SJSA1 (cell line): ENCODE measurements around the gene CDK9. TPM values are rescaled to one million over a fixed set of nuclear protein-coding genes. Genes with fewer than 3 reads are reported as not detected.

Experiments used
- DNase-seq, 2 experiments: peaks; one replicate each; pipeline ENCODE4 v3.0.0-alpha.2; 2015 to 2020; ENCODE audit warnings: low spot score in 2 of 2, low read depth in 1 of 2
- H3K27ac ChIP-seq: fragments of 250-450 bp; sonication (Bioruptor Pico); 2 replicates; pipeline ENCODE4 v1.5.1; 2020; ENCODE audit warnings: mild to moderate bottlenecking, moderate library complexity
- H3K27me3 ChIP-seq: fragments of 250-450 bp; sonication (Bioruptor Pico); replicated peaks from 2 replicates; pipeline ENCODE4 v1.5.1; 2020; ENCODE audit warnings: mild to moderate bottlenecking, moderate library complexity
- H3K36me3 ChIP-seq: fragments of 250-450 bp; sonication (Bioruptor Pico); 2 replicates; pipeline ENCODE4 v1.5.1; 2020; ENCODE audit warnings: mild to moderate bottlenecking
- H3K4me1 ChIP-seq: fragments of 250-450 bp; sonication (Bioruptor Pico); replicated peaks from 2 replicates; pipeline ENCODE4 v1.6.1; 2021; ENCODE audit warnings: mild to moderate bottlenecking
- H3K4me3 ChIP-seq: fragments of 250-450 bp; sonication (Bioruptor Pico); 2 replicates; pipeline ENCODE4 v1.5.1; 2020; ENCODE audit warnings: mild to moderate bottlenecking
- H3K9me3 ChIP-seq: fragments of 250-450 bp; sonication (Bioruptor Pico); replicated peaks from 2 replicates; pipeline ENCODE4 v1.5.1; 2020; ENCODE audit warnings: mild to moderate bottlenecking
- total RNA-seq: library from RNA; depleted of rRNA; stranded (reverse); fragments of >200 nt; shearing (Covaris generic); gene quantifications from 2 replicates; pipeline ENCODE4 v1.2.3, GENCODE V29; 2014

Gene CDK9
- total RNA-seq, 1 experiment from 2014 or later, result 21.4 TPM

DNA sequence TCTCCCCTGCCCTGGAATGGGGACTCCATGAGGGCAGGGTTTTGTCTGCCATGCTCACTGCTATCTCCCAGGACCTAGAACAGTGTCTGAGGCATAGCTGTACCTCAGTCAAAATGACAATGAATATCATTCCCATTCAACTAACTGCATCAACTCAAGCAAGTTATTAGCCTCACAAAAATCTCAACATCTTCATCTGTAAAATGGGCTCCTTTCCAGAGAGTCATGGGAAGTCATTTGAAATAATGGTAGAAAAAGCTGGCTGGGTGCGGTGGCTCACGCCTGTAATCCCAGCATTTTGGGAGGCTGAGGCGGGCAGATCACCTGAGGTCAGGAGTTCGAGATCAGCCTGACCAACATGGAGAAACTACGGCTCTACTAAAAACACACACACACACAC, 16.7 kb upstream of the CDK9 start:
- peaks cover 7% of the 10 kb centered on the region for H3K4me1 ChIP-seq
- H3K9me3 ChIP-seq, result no peaks in the 10 kb centered on the region
- no peaks in the 10 kb centered on the region for H3K27me3 ChIP-seq
- no peaks in the 10 kb centered on the region for H3K36me3 ChIP-seq
- DNase-seq, result no peak
- no peak overlapping the region for H3K4me3 ChIP-seq
- H3K27ac ChIP-seq, result no peak overlapping the region

DNA sequence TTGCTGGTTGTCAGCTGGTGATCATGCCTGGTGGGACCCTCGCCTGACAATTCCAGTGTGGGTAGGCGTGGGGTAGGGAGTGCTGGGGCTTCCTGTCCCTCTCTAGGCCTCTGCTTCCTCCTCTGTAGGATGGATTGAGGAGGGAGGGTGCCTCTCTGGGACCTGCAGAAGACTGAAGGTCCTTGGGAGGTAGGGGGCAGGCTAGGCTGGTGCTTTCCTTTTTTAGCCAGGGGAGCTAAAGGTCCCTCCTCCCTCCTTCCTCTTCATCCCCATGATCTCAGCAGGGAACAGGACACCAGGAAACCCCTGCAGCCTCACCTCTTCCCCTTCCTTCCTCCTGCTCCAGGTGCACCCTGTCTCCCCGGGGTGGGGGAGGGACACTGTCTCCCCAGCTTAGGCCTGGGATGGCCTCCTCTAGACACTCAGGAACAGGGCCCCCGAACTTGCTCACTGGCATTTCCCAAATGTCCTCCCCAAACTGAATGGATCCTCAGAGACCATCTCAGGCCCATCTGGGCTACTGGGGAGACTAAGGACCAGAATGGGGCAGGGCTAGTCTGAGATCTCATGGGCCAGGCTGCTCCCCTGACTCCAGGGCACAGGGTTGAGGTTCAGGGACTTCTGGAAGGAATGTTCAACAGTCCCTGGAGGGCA, 15.8 kb upstream of the CDK9 start:
- Histone ChIP-seq H3K27me3 (no peaks in the 10 kb centered on the region), H3K4me3 (no peak overlapping the region), H3K36me3 (no peaks in the 10 kb centered on the region), H3K9me3 (no peaks in the 10 kb centered on the region), H3K27ac (no peak overlapping the region), H3K4me1 (peaks cover 7% of the 10 kb centered on the region)
- no peak for DNase-seq

DNA sequence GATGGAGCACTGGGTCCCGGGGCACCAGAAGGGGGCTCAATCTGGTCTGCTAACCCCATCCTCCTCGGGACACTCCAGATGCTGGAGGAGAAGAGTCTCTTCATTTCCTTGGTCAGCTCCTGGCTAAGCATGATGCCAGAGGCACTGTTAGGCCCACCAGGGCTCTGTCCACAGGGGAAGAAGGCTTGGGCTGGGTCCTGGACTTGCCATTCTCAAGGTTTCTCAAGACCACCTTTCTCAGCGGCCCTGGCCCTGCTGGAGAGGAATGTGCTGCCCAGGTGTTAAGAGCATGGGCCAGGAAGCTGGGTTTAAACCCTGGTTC, 15.3 kb upstream of the CDK9 start:
- H3K36me3 ChIP-seq, result no peaks in the 10 kb centered on the region
- H3K27me3 ChIP-seq, result no peaks in the 10 kb centered on the region
- H3K4me1 ChIP-seq, result peaks cover 7% of the 10 kb centered on the region
- no peak for DNase-seq
- H3K4me3 ChIP-seq, result no peak overlapping the region
- H3K27ac ChIP-seq, result no peak overlapping the region
- no peaks in the 10 kb centered on the region for H3K9me3 ChIP-seq

DNA sequence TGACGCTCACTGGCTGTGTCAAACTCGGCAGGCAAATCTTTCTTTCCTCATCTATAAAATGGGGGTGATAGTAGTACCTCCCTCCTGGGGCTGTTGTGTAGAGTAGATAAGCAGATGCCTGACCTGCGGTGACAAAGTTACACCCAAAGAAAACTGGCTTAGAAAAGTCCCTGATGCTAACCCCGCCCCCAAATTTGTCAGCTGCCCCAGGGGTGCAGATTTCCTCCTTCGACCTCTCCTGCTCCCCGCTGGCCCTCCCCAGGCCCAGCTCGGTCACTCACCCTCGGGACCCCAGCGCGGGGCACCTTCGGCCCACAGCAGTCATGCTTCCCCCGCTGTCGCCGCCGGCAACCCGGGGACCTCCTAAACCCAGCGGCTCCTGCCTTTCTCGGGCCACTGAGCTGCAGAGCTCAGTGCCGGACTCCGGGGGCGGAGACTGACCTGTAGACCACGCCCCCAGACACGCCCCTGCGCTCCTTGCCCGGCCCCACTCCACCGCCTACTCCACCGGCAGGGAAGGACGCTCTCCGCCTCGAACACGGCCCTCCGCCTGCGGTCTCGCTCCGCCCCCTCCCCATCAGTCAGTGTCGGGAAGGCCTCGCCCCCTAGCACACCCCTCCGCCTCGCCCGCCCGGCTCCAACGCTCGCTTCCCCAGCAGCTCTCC, 14.8 kb upstream of the CDK9 start:
- DNase-seq, result peak; percentile 91 to 98
- Histone ChIP-seq H3K4me1 (peaks cover 7% of the 10 kb centered on the region), H3K4me3 (peak overlapping the region; percentile 29), H3K36me3 (no peaks in the 10 kb centered on the region), H3K27ac (no peak overlapping the region), H3K27me3 (no peaks in the 10 kb centered on the region), H3K9me3 (no peaks in the 10 kb centered on the region)

DNA sequence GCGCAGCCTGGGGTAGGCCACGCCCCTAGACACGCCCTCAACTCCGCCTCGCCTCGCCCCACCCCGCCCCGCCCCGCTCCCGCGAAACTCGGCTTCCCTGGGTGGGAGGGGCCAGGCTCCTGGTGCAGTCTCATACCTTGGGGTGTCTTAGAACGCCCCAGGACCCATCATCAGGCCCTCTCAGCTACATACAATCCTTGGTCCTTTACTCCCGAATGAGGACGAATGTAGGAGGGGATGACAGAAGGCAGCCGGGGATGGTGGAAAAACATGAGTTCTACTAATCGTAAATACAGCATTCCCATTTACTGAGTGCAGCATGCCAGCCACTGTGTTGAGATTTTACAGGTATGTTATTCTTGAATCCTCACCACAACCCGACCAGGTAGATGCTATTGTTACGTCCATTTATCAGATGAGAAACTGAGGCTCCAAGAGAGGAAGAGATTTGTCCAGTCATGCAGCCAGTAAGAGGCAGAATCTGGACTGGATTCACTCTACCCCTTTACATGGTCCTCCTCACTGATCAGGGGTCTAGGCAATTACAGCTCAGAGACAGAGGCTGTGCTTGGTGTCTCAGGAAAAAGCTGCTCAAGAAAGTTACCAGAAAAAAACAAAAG, 14.2 kb upstream of the CDK9 start:
- peak overlapping the region; percentile 29 for H3K4me3 ChIP-seq
- H3K9me3 ChIP-seq, result no peaks in the 10 kb centered on the region
- H3K4me1 ChIP-seq, result peaks cover 7% of the 10 kb centered on the region
- no peak for DNase-seq
- H3K27me3 ChIP-seq, result no peaks in the 10 kb centered on the region
- H3K36me3 ChIP-seq, result no peaks in the 10 kb centered on the region
- no peak overlapping the region for H3K27ac ChIP-seq

DNA sequence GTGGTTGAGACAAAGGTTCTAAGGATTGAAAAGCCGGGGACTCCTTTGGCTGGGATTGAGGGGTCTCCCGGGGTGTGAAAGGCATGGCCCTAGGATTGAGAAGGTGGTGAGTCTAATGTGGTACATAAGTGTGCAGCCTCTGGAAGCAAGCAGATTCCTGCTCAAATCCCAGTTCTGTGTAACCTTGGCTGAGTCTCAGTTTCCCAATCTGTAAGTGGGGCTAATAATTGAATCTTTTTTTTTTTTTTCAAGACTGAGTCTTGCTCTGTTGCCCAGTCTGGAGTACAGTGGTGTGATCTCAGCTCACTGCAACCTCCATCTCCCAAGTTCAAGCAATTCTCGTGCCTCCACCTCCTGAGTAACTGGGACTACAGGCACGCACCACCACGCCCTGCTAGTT, 13.2 kb upstream of the CDK9 start:
- Histone ChIP-seq H3K27me3 (no peaks in the 10 kb centered on the region), H3K4me3 (no peak overlapping the region), H3K27ac (no peak overlapping the region), H3K9me3 (no peaks in the 10 kb centered on the region), H3K4me1 (peaks cover 7% of the 10 kb centered on the region), H3K36me3 (no peaks in the 10 kb centered on the region)
- DNase-seq, result no peak

DNA sequence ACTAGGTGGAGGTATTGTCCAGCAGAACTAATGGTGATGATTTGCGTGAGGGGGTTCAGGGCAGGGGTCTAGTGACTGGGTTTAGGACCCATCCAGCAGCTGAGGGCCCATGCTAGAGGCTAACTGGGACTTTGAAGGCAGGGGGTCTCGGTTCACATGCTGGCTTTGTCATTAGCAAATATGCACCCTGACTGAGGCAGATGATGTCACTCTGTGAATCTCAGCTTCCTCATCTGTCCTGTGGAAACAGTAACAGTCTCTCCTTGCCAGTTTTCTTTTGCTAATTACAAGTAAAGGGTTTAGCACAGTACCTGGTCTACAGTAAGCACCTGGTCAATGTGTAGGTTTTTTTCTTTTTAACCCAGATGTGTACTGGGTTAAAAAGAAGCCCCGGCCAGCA, 12.6 kb upstream of the CDK9 start:
- no peaks in the 10 kb centered on the region for H3K27me3 ChIP-seq
- H3K9me3 ChIP-seq, result no peaks in the 10 kb centered on the region
- no peak overlapping the region for H3K4me3 ChIP-seq
- peaks cover 7% of the 10 kb centered on the region for H3K4me1 ChIP-seq
- no peak overlapping the region for H3K27ac ChIP-seq
- no peak for DNase-seq
- no peaks in the 10 kb centered on the region for H3K36me3 ChIP-seq

DNA sequence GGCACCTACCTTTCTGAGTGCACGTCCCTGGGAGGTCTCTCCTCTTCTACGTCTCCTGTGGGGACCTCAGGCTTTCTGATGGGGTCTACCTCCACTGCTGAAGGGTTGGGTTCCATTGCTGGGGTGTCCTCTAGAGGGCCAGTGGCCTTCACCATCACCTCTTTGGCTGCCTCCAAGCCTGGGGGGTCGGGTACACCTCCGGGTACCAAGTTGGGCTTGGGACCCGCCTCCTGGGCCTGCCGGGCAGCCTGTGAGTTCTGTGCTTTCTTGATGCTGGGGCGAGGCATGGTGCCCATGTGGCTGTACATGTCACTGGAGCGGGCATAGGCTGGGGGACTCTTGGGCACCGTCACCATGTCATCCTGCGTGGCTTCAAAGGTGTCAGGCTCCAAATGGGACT, 11.9 kb upstream of the CDK9 start:
- no peaks in the 10 kb centered on the region for H3K36me3 ChIP-seq
- H3K4me3 ChIP-seq, result no peak overlapping the region
- H3K4me1 ChIP-seq, result peaks cover 7% of the 10 kb centered on the region
- H3K9me3 ChIP-seq, result no peaks in the 10 kb centered on the region
- no peaks in the 10 kb centered on the region for H3K27me3 ChIP-seq
- DNase-seq, result no peak
- no peak overlapping the region for H3K27ac ChIP-seq

DNA sequence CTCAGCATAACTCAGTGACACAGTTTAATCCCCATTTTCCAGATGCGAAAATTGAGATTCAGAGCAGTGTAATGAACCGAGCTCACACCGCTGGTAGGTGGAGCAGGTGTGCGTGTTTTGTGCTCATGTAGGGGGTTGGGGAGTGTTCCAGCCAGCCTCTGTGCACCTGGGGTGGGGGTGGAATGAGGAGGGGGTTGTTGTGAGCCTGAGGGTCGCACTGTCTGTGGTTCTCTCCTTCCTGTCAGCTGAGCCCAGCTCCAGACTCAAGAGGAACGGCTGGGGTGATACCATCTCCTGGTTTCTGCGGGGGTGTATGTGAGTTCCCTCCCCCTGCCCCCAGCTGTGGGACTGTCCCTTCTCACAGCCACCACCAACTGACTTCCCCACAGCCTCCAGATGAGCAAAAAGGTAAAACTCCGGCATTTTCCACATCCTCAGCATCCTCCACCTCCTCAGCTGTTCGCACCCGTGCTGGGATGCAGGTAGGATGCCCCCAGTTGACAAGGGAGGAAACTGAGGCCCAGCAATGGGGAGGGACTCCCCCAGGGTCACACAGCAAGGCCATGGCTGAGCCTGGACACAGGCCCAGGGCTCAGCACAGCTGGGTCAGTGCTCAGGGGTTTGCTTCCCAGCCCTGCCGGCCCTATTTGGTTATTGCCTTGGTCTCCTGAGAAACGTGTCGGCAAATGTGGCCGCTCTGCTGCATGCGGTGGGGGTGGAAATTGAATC, 9.5 kb upstream of the CDK9 start:
- DNase-seq, result no peak
- no peaks in the 10 kb centered on the region for H3K36me3 ChIP-seq
- no peak overlapping the region for H3K4me3 ChIP-seq
- no peaks in the 10 kb centered on the region for H3K4me1 ChIP-seq
- no peaks in the 10 kb centered on the region for H3K9me3 ChIP-seq
- no peak overlapping the region for H3K27ac ChIP-seq
- no peaks in the 10 kb centered on the region for H3K27me3 ChIP-seq

DNA sequence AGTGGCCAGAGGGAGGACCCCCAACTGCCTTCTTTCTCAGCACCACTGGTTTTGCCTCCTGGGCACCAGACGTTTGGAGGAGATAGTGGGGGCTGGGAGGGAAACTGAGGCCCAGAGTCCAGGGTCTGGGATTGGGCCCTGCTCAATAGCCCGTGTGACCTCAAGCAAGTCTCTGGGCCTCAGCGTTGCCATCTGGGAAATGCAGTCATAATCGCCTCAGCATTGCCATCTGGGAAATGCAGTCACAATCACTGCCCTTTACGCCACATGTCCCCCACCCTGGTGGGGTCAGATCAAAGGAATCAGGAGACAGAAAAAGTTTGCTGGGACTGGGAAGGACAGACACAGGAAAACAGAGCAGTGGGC, 8.9 kb upstream of the CDK9 start:
- Histone ChIP-seq H3K27ac (no peak overlapping the region), H3K4me3 (no peak overlapping the region), H3K4me1 (no peaks in the 10 kb centered on the region), H3K36me3 (no peaks in the 10 kb centered on the region), H3K27me3 (no peaks in the 10 kb centered on the region), H3K9me3 (no peaks in the 10 kb centered on the region)
- DNase-seq, result no peak

DNA sequence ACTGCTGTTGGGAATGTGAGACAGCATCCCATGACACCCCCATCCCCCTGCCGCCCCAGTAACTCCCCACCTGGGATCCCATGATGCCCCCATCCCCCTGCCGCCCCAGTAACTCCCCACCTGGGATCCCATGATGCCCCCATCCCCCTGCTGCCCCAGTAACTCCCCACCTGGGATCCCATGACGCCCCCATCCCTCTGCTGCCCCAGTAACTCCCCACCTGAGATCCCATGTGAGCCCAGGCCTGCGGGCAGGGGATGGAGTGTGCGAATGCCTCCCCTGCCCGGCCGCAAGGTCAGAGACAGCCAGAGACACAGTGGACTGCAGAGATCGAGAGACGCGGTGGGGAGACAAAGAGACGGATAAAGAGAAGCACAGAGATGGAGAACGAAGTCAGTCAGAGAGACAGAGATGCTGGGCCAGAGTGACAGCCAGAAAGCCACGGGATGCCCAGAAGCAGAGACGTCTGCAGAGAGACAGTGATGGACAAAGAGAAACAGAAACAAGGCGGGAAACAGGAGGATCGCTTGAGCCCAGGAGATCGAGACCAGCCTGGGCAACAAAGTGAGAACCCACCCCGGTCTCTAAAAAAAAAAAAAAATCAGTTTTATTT, 8.4 kb upstream of the CDK9 start:
- Histone ChIP-seq H3K36me3 (no peaks in the 10 kb centered on the region), H3K4me3 (no peak overlapping the region), H3K4me1 (no peaks in the 10 kb centered on the region), H3K27ac (no peak overlapping the region), H3K27me3 (no peaks in the 10 kb centered on the region), H3K9me3 (no peaks in the 10 kb centered on the region)
- DNase-seq, result no peak

DNA sequence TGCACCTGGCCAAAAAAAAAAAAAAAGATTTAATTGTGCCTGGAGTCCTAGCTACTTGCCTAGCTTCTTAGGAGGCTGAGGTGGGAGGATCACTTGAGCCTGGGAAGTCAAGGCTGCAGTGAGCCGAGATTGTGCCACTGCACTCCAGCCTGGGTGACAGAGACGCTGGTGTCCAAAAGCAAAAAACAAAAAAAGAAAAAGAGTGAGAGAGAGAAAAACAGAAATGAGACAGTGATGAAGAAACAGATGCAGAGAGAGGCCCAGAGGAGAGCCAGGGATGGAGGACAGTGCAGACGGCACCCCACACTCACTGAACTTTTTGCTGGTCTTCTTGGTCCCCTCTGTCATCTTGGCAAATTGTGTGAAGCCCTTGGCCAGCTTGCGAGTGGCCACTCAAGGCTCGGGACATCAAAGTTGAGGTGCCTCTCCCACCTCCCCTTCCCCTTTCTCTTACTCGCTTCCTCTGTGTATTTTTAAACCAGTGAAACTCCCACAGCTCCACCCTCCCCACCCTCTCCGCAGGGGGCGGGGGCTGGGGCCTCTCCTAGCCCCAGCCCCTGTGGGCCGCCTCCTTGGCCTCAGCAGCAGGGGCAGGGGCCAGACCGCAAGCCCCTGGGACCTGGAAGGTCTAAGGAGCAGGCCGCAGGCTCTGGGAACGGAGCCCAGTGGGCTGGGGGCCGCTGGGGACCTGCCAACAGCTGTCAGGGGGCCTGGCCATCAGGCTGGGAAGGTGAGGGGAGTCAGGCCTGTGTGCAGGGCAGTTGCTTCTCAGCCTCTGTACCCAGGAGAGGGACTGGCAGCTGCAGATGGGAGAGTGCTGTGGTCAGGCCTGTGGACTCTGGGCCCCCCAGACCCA, 7.3 kb upstream of the CDK9 start, which contains the start of gene SH2D3C:
Gene SH2D3C, minus strand, starts transcription at position 387 of the 856 bp plus-strand sequence. Its CDS starts 39 bp downstream, at position 348.
- Histone ChIP-seq H3K36me3 (no peaks in the 10 kb centered on the region), H3K4me1 (no peaks in the 10 kb centered on the region), H3K27me3 (no peaks in the 10 kb centered on the region), H3K9me3 (no peaks in the 10 kb centered on the region), H3K4me3 (no peak within 1 kb of the TSS), H3K27ac (no peak within 1 kb of the TSS)
- DNase-seq, result no peak
